ENCODE results near the gene ANO4.
A peak's percentile ranks its signal among the peaks of the same experiment; 100 is the strongest.
"Not testable (repeated sequence)": the region's sequence is repeated elsewhere in the genome, so short reads cannot be mapped to it uniquely, and the experiment has no call there.

The ANO4 gene

DNA sequence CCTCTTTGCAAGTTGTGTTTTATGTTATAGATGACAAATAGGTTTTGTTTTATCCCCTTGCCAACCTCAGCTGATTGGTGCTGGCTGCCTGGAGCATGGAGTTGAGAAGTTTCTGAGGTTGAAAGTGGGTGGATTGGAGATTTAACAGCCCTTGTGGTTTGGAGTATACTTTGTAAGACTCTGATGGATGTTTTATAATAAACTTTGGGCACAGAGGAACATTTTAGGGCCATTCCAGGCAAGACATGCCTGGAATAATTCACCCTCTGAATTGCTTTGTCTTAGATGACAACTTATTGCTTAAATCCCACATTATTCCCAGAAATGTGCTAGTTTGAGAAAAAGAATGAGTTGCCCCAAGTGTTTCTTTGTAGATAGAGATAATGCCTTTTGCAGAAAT is 256.6 kb downstream of the ANO4 start:
- no peak for DNase-seq

- peak; percentile 50 for DNase-seq
These were observed 257.4 kb downstream of the ANO4 start for GRCh38 chr12:101051901-101052550.

DNA sequence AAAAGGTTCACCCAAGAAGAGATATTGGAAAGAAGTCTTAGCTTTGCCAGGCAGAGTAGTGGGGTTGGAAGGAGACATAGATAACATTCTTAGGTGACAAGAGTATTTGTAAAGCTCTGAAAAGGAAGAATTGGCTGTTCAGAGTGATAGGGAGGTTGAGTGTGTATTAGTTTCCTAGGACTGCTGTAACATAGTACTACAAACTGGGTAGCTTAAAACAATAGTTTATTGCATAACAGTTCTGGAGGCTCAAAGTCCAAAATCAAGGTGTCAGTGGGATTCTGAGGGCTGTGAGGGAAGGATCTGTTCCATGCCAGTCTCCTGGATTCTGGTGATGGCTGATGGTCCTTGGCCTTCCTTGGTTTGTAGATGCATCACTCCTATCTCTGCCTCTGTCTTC is 258.6 kb downstream of the ANO4 start:
- DNase-seq: no peak

- no peak for DNase-seq
These were observed 261.4 kb downstream of the ANO4 start for GRCh38 chr12:101055940-101056339.

DNA sequence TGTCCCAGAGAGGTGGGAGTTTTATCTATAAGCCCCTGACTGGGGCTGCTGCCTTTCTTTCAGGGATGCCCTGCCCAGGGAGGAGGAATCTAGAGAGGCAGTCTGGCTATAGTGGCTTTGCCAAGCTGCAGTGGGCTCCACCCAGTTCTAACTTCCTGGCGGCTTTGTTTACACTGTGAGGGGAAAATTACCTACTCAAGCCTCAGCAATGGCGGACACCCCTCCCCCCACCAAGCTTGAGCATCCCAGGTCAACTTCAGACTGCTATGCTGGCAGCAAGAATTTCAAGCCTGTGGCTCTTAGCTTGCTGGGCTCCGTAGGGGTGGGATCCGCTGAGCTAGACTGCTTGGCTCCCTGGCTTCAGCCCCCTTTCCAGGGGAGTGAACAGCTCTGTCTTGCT is 267.9 kb downstream of the ANO4 start:
- DNase-seq: not testable (repeated sequence)

DNA sequence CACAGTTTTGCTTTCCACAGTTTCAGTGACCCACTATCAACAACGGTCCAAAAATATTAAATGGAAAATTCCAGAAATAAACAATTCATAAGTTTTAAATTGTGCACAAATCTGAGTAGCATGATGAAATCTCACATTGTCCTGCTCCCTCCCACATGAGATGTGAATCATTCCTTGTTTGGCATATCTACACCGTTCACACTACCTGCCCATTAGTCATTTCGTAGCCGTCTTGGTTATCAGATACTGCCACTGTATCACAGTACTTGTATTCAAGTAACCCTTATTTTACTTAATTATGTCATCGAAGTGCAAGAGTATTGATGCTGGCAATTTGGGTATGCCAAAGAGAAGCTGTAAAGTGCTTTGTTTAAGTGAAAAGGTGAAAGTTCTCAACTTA is 270.1 kb downstream of the ANO4 start:
- no peak for DNase-seq

GRCh38 chr12:101066489-101066888 is 271.9 kb downstream of the ANO4 start:
- DNase-seq: no peak

DNA sequence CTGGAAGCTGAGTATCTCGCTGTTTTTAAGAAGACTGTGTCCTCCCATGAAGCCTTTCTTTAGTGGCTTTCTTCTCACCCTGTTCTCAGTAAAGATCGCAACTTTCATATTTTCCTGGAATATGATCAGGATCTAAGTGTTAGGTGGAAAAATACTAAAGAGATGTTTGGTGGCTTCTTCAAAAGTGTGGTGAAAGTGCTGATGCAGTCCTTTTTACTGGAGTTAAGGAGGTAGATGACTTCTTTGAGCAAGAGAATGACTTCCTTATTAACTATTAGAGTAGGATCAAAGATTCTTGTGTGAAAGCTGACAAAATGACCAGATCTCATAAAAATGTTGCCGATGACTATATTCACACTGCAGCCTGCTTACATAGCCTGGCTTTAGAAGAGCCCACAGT is 273.8 kb downstream of the ANO4 start:
- no peak for DNase-seq

DNA sequence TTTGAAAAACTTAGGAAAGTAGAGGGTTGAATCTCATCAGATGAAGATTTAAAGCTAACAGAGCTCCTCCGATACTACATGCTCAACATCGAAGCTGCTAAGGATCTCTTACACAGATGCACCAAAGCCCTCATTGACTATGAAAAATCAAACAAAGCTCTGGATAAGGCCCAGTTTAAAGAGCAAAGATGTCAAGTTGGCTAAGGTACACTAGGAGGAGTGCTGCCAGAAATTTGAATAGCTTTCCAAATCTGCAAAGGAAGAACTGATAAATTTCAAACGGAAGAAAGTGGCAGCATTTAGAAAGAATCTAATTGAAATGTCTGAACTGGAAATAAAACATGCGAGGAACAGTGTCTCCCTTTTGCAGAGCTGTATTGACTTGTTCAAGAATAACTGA is 274.3 kb downstream of the ANO4 start:
- DNase-seq: no peak

DNA sequence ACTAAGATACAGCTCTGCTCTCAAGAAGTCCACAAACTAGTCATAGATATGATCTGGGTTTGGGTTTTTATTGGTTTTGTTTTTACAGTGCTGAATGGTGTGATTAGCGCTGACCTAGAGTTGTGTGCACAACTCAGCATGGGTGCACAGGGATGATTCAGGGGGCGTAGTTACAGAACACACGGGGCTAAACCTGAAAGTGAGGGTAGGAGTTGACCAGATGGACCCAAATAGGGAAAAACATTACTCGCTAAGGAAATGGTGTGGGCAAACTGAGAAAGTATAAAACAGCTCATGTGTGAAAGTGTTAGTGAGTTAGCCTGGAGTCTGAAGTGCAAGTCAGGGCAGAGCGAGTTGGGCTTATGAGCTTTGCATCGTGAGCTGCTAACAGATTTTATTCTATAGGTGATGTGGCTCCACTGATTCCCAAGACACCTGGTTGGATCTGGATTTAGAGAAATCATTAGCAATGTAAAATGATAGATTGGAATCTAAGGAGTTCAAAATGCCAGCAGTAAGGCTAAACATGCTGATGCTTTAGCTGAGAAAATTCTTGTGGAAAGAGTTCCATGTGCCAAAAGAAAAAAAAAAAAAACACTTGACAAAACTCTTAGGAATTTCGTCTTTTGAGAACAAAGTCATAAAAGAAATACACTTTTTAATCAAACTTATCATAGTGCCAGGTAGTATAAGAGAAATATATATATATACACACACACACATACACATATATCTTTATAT is 280.5 kb downstream of the ANO4 start:
- no peak for DNase-seq

GRCh38 chr12:101076921-101077320 is 282.3 kb downstream of the ANO4 start:
- no peak for DNase-seq

- no peak for DNase-seq
These were observed 283.4 kb downstream of the ANO4 start for GRCh38 chr12:101077791-101078528.

- no peak for DNase-seq
These were observed 284.1 kb downstream of the ANO4 start for GRCh38 chr12:101078536-101079285.

GRCh38 chr12:101082706-101083105 is 288.1 kb downstream of the ANO4 start:
- DNase-seq: no peak

DNA sequence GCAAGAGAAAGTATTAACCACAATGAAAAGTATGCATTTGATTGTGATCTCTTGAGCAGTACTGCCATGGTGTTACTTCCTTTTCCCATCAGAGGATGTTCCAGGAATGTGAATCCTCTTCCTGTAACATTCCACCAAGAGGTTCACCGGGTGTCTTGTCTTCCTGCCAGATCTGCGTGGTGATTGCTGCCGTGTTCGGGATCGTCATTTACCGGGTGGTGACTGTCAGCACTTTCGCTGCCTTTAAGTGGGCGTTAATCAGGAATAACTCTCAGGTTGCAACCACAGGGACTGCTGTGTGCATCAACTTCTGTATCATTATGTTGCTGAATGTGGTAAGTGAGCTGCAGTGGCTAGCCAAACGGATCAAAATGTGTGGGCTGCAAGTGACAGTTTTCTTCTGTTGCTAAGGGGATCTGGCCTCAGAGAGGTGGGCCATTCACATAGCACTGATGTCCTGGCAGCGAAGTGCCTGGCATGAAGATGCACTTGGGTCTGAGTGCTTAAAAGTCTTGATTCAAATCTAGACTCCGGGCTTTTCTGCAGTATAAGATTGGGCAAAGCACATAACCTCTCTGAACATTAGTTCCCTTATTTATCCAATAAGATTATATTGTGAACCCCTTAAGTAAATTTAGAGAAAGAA is 292.0 kb downstream of the ANO4 start:
- no peak for DNase-seq

DNA sequence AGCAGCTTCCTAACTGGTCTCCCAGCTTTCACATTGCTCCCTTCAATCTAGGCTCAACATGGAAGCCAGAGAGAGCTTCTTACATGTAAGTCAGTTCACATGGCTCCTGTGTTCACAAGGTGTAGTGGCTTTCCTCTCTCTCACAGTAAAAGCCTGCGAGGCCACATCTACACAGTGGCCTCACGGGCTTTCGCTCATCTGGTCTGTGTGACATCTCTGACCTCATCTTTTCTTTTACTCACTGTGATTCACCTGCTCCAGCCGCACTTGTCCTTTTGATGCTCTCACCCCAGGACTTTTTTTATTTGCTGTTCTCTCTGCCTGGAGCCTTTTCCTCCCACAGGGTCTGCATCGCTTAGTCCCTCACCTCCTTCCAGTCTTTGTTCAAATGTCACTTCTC is 293.3 kb downstream of the ANO4 start:
- DNase-seq: no peak

GRCh38 chr12:101089271-101089670 is 294.7 kb downstream of the ANO4 start:
- no peak for DNase-seq

DNA sequence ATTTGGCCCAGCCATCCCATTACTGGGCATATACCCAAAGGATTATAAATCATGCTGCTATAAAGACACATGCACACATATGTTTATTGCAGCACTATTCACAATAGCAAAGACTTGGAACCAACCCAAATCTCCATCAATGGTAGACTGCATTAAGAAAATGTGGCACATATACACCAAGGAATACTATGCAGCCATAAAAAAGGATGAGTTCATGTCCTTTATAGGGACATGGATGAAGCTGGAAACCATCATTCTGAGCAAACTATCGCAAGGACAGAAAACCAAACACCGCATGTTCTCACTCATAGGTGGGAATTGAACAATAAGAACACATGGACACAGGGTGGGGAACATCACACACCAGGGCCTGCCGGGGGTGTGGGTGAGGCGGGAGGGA is 295.6 kb downstream of the ANO4 start:
- DNase-seq: not testable (repeated sequence)

- DNase-seq: no peak
These were observed 303.4 kb downstream of the ANO4 start for GRCh38 chr12:101097829-101098580.

- DNase-seq: no peak
These were observed 312.6 kb downstream of the ANO4 start for GRCh38 chr12:101107032-101107763.

GRCh38 chr12:101108130-101108529 is 313.6 kb downstream of the ANO4 start:
- DNase-seq: no peak
